Occipital lobe (tissue), 3 donors: ENCODE data around the gene CT45A1. TPM values are rescaled to one million over a fixed set of nuclear protein-coding genes. Genes with fewer than 3 reads are reported as not detected.
"Not testable (repeated sequence)": the region's sequence is repeated elsewhere in the genome, so short reads cannot be mapped to it uniquely, and the experiment has no call there.

Experiments used
- DNase-seq: peaks from one replicate; lab custom pipeline; 2025; lab: John Stamatoyannopoulos, UW
- small RNA-seq: library from RNA; depleted of rRNA; stranded (forward); fragments of <200 nt; gene quantifications from one replicate; pipeline ENCODE3, GENCODE V24; 2014
- total RNA-seq: library from RNA; depleted of rRNA; stranded (reverse); fragments of >200 nt; gene quantifications from one replicate; pipeline ENCODE4 v1.2.3, GENCODE V29; 2014

Gene CT45A1, protein sequence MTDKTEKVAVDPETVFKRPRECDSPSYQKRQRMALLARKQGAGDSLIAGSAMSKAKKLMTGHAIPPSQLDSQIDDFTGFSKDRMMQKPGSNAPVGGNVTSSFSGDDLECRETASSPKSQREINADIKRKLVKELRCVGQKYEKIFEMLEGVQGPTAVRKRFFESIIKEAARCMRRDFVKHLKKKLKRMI
- total RNA-seq, result not detected

DNA sequence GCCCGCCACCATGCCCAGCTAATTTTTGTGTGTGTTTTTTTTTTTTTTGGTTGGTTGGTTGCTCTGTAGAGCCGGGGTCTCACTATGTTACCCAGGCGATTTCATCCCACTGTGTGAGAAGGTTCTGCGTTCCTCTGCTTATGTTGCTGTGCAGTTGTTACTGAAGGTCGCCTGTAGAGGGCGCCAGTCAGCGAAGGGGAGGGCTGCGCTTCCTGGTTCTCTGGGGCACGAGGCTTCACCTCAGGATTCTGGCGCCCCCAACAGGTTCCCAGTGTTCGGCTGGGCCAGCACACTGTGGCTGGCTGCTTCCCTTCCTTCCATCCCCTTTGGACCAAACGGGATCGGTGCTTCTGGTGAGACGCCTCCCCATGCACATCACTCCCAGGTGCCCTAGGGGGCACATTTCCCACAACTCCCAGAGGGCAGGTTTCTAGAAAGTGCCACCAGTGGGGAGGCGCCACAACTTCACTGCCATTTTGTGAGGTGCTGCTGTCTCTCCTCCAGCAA is at the start of gene CT45A1:
Gene CT45A1 (plus strand): TSS at position 457 of the 507 bp plus-strand sequence. CDS start 5,302 bp downstream, outside the sequence.
- not testable (repeated sequence) for DNase-seq

DNA sequence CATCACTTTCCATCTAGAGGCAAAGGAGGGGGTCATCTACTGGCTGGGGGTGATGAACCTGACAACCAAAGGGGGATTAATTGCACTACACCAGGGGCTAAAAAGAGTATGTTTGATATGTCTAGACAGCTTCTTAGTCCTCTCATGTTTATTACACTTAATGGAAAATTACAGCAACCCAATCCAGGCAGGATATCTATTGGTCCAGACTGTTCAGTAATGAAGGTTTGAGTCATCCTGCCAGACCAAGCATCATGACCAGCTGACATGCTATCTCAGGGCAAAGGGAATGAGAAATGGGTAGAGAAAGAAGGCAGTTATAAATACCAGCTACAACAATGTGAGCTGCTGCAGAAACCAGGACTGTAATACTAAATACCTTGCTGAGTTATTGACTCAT is 40.5 kb upstream of the CT45A1 start:
- not testable (repeated sequence) for DNase-seq

DNA sequence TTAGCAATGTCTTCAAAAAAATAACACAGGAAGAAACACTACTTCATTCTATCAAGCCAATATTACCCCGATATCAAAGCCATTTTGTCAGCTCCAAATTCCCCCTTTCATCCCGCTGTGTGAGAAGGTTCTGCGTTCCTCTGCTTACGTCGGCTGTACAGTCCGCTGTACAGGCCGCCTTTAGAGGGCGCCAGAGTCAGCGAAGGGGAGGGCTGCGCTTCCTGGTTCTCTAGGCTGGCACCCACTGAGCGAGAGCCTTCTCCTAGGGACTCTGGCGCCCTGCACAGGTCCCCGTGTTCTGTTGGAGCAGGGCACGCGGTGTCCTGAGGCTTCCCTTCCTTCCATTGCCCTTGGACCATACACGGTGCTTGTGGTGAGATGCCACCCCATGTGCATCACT is 25.3 kb upstream of the CT45A1 start:
- DNase-seq, result no peak

DNA sequence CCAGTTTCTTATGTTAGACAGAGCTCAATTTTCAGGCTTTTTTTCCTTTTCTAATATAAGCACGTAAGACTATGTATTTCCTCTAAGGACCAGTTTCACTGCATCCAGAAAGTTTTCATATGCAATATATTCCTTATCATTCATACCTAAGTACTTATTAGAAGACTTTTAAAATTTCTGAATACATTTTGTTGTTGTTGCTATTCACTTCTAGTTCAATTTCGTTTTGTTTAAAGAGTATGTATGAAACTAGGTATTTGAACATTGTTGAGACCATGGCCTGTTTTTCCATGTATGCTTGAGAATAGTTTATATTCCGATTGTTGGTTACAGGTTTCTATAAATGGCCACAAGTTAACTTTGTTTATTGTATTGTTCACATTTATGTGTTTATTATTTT is 18.0 kb upstream of the CT45A1 start:
- DNase-seq, result no peak

DNA sequence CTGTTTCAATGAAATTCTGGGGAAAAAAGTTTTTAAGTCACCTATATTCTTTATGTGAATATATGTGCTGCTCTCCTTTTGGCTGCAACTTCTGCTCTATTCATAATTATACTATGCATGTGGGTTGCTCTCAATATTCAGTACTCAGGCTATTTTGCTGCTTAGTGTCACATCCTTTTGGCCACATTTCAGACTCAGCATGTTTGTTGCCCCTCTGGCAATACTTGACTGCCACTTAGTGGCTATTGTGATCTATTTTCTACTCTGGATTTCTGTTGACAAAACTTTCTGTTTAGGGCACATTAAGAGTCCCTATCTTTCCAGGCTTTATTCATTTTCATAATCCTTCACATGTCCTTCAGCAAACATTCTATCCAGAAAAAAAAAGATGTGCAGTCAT is 15.8 kb upstream of the CT45A1 start:
- no peak for DNase-seq

DNA sequence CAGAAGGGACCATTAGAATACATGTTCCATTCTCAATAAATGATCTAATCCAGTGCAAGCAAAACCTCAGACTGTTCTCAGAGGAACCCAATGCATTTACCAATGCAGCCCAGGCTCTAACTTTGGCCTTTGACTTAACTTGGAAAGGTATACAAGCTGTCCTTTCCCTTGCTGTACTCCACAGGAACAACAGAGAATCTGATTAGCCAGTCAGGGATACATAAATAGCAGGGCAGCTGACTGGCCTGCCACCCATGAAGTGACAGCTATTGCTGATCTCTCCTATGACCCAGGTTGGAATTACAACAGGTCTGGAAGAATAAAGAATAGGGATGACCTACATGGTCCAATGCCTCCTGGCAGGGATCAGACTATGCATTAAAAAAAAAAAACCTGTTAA is 14.5 kb upstream of the CT45A1 start:
- no peak for DNase-seq

DNA sequence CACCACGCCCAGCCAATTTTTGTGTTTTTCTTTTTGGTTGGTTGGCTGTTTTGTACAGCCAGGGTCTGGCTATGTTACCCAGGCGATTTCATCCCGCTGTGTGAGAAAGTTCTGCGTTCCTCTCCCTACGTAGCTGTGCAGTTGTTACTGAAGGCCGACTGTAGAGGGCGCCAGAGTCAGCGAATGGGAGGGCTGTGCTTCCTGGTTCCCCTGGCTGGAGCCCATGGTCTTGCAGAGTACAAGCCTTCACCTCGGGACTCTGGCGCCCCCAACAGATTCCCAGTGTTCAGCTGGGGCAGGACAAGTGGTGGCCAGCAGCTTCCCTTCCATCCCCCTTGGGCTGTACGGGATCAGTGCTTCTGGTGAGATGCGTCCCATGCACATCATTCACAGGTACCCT is 5.6 kb upstream of the CT45A1 start:
- no peak for DNase-seq

DNA sequence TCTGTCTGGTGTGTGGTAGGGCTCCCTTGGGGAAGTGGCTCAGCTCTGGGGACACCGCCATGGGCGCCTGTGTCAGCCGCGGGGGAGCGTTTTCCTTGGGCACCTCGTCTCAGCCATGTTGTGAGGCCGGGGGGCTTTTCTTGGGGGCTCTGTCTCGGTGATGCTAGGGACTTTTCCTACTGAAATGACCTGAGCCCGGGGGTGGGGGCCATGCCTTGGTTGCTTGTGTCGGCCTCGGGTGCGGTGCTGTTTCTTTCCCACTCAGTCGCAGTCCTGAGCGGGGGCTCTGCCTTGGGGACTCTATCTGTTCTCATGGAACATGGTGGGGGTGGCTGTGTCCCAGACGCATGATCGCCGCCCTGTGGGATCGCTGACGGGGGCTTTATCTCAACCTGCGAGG is 356 bp downstream of the CT45A1 start:
- DNase-seq, result no peak

DNA sequence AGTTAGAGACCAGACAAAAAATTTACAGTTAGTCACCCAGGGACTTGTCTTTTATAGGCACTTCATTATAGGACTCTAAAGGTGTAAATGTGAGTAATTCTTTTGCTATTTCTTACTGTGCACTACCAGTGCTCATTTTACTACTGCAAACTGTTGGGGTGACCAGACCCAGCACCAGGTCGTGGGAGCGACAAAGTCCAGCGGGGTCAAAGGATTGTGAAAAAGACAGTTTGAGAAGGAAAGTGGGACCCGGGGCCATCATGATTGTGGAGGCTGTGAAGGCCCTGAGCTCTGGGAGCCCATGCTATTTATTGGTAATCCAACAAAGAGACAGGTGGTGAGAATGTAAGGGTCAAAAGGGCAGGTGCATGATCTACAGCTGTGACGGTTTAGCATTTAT is 21.2 kb downstream of the CT45A1 start:
- not testable (repeated sequence) for DNase-seq

DNA sequence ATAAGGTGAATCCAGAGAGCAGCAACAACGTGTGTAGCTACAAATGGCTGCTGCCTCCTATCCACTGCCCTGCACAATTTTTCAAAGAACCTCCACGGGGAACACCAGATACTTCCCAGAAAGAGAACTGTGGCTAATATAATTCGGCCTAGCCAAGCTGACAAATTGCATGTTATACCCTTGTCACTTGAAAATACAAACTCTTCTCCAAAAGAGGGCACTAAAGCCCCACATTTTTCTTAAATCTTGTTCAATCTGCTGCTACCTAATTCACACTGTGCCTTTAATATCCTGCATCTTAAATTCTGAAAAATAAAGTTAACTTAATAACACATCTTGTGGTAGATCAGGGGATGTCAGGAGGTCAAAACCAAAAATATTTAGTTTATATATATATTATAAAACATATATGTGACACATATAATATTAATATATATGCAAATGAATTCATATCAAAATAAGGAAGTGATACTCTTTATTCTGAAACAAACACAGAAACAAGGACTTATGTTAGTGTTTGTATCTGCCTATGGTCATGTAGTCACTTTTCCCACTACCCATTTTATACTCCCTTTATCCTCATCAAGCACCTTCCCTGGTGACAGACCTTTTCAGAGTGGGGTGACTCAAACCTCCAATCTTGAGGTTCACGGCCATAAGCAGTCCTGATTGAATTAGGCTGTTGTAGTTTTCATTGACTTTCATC is 24.1 kb downstream of the CT45A1 start:
- no peak for DNase-seq

DNA sequence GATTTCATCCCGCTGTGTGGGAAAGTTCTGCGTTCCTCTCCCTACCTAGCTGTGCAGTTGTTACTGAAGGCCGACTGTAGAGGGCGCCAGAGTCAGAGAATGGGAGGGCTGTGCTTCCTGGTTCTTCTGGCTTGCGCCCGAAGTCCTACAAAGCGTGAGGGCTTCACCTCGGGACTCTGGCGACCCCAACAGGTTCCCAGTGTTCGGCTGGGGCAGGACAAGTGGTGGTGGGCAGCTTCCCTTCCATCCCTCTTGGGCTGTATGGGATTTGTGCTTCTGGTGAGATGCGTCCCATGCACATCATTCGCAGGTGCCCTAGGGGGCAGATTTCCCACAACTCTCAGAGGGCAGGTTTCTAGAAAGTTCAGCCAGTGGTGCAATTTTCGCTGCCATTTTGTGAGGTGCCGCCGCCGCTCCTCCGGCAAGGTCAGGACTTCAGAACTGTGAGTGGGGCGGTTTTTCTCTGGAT is 27.3 kb downstream of the CT45A1 start:
- no peak for DNase-seq

DNA sequence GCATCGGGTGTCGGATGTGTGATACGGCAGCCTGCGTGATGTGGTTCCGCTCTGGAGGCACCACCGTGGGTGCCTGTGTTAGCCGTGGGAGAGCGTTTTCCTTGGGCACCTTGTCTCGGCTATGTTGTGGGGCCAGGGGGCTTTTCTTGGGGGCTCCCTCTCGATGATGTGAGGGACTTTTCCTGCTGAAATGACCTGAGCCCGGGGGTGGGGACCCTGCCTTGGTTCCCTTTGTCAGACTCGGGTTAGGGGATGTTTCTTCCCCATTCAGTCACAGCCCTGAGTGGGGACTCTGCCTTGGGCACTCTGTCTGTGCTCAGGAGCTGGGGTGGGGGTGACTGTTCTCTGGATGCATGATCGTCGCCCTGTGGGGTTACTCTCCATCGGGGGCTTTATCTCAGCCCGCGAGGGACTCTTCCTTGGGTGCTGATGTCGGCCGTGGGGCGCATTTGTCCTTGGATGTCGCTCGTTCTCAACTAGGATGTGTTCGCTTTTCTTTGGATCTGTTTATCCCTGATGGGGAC is 27.8 kb downstream of the CT45A1 start:
- no peak for DNase-seq

DNA sequence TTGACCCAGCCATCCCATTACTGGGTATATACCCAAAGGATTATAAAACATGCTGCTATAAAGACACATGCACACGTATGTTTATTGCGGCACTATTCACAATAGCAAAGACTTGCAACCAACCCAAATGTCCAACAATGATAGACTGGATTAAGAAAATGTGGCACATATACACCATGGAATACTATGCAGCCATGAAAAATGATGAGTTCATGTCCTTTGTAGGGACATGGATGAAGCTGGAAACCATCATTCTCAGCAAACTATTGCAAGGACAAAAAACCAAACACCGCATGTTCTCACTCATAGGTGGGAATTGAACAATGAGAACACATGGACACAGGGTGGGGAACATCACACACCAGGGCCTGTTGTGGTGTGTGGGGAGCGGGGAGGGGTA is 31.3 kb downstream of the CT45A1 start:
- not testable (repeated sequence) for DNase-seq

DNA sequence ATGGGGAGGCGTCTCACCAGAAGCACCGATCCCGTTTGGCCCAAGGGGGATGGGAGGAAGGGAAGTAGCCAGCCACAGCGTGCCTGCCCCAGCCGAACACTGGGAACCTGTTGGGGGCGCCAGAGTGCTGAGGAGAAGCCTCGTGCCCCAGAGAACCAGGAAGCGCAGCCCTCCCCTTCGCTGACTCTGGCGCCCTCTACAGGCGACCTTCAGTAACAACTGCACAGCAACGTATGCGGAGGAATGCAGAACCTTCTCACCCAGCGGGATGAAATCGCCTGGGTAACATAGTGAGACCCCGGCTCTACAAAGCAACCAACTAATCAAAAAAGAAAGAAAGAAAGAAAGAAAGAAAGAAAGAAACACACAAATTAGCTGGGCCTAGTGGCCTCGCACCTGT is 54.7 kb downstream of the CT45A1 start, which contains the start of gene CT45A3:
Gene CT45A3 (minus strand): TSS at position 101 of the 400 bp plus-strand sequence. CDS start 3,747 bp downstream, outside the sequence.
- not testable (repeated sequence) for DNase-seq

Small RNA genes lying within 50 kb of the gene (small RNA-seq; reads per million reads assigned to genes)
- not detected for gene AC240442.1

Other genes starting within 250 kb of the CT45A1 start
- gene INTS6L, start 193.0 kb upstream of the CT45A1 start, total RNA-seq, result 33.1 TPM
- gene CT45A3, start 54.6 kb downstream of the CT45A1 start, total RNA-seq, result not detected
- not detected for gene CT45A5, start 71.9 kb downstream of the CT45A1 start, total RNA-seq
- not detected for gene CT45A6, start 89.1 kb downstream of the CT45A1 start, total RNA-seq
- gene CT45A2, start 106.4 kb downstream of the CT45A1 start, total RNA-seq, result not detected
- not detected for gene CT45A7, start 123.6 kb downstream of the CT45A1 start, total RNA-seq
- gene CT45A8, start 140.9 kb downstream of the CT45A1 start, total RNA-seq, result not detected
- gene CT45A9, start 158.2 kb downstream of the CT45A1 start, total RNA-seq, result not detected
- gene CT45A10, start 179.8 kb downstream of the CT45A1 start, total RNA-seq, result not detected
- not detected for gene SAGE1, start 180.1 kb downstream of the CT45A1 start, total RNA-seq